ENCODE measurements around the gene IFI27L1.

DNA sequence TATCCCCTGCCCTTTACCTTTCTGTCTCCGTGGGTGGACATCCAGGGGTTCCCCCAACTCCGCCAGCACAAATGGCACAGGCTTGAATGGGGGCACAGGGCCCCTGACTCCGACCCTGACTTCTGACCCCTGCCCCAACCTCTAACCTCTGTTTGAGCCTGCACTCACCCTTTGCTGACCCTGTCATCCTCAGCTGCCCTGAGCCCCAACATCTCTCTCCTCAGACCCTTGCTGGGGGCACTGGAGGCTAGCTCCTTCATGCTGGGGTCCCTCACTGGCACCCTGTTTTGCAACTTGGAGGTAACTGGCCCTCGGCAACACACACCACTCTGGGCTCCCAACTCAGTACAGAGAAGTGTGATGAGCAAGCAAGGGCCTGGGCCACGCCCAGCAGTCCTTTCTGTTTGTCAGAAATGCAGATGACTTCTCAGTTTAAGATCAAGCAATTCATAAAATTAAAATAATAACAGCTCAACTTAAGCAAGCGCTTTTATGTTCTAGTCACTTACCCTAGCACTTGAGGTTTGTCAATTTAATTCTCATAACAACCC is 31.5 kb downstream of the IFI27L1 start:
- TF ChIP-seq, protein P1, sequence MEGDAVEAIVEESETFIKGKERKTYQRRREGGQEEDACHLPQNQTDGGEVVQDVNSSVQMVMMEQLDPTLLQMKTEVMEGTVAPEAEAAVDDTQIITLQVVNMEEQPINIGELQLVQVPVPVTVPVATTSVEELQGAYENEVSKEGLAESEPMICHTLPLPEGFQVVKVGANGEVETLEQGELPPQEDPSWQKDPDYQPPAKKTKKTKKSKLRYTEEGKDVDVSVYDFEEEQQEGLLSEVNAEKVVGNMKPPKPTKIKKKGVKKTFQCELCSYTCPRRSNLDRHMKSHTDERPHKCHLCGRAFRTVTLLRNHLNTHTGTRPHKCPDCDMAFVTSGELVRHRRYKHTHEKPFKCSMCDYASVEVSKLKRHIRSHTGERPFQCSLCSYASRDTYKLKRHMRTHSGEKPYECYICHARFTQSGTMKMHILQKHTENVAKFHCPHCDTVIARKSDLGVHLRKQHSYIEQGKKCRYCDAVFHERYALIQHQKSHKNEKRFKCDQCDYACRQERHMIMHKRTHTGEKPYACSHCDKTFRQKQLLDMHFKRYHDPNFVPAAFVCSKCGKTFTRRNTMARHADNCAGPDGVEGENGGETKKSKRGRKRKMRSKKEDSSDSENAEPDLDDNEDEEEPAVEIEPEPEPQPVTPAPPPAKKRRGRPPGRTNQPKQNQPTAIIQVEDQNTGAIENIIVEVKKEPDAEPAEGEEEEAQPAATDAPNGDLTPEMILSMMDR (conservative IDR thresholded peaks at IDR 0.05; ENCODE audit: low read length): no peak
- no peak for TF ChIP-seq EZH2phosphoT487 (IDR thresholded peaks at IDR 0.05; ENCODE audit: borderline replicate concordance)

Measured in Loucy (cell line).